Neural cell (in vitro differentiated cells): ENCODE results near the gene SNCA. TPM values are rescaled to one million over a fixed set of nuclear protein-coding genes. Genes with fewer than 3 reads are reported as not detected.

Source experiments
- H2AFZ ChIP-seq: fragments of 200-600, 300-800 bp; sonication (generic), shearing (Covaris generic); 2 replicates; pipeline ENCODE4 v1.6.0; 2014; ENCODE audit warnings: low read depth, mild to moderate bottlenecking, antibody characterized with exemption, low read length, moderate library complexity
- H3F3A ChIP-seq: fragments of 200-600 bp; shearing (Covaris generic); 2 replicates; pipeline ENCODE4 v1.6.1; 2016; ENCODE audit warnings: mild to moderate bottlenecking, moderate library complexity, mixed read lengths, antibody characterized with exemption, low read length; ENCODE audit not compliant: insufficient read depth, poor library complexity, severe bottlenecking
- H3K27ac ChIP-seq: fragments of 200-600, 300-800 bp; sonication (generic), shearing (Covaris generic); 2 replicates; pipeline ENCODE4 v1.5.1; 2014; ENCODE audit warnings: mild to moderate bottlenecking, low read length, moderate library complexity
- H3K27me3 ChIP-seq: fragments of 300-800, 200-600 bp; sonication (generic), shearing (Covaris generic); 2 replicates; pipeline ENCODE4 v1.6.0; 2014; ENCODE audit warnings: mild to moderate bottlenecking, low read depth, low read length, moderate library complexity; ENCODE audit not compliant: insufficient read depth
- H3K36me3 ChIP-seq: fragments of 300-800, 200-600 bp; sonication (generic), shearing (Covaris generic); 2 replicates; pipeline ENCODE4 v1.5.1; 2014; ENCODE audit warnings: mild to moderate bottlenecking, antibody characterized with exemption, low read length, moderate library complexity; ENCODE audit not compliant: insufficient read depth
- H3K4me2 ChIP-seq: fragments of 300-800, 200-600 bp; sonication (generic), shearing (Covaris generic); 2 replicates; pipeline ENCODE4 v1.6.0; 2014; ENCODE audit warnings: mild to moderate bottlenecking, low read length
- H3K4me3 ChIP-seq: fragments of 300-800, 200-600 bp; sonication (generic), shearing (Covaris generic); 2 replicates; pipeline ENCODE4 v1.5.1; 2014; ENCODE audit warnings: mild to moderate bottlenecking, low read length, moderate library complexity
- H3K79me2 ChIP-seq: fragments of 200-600 bp; shearing (Covaris generic); replicated peaks from 2 replicates; pipeline ENCODE4 v1.6.0; 2014; ENCODE audit warnings: mild to moderate bottlenecking, low read length, moderate library complexity; ENCODE audit not compliant: insufficient read depth
- H3K9ac ChIP-seq: fragments of 300-800, 200-600 bp; sonication (generic), shearing (Covaris generic); 2 replicates; pipeline ENCODE4 v1.6.1; 2016; ENCODE audit warnings: mild to moderate bottlenecking, low read length, mixed read lengths
- H3K9me2 ChIP-seq: fragments of 200-600 bp; shearing (Covaris generic); 2 replicates; pipeline ENCODE4 v1.6.1; 2016; ENCODE audit warnings: mild to moderate bottlenecking, low read length, mixed read lengths; ENCODE audit not compliant: insufficient read depth
- H3K9me3 ChIP-seq: fragments of 200-600, 300-800 bp; sonication (generic), shearing (Covaris generic); 2 replicates; pipeline ENCODE4 v1.6.1; 2016; ENCODE audit warnings: mild to moderate bottlenecking, mixed run types, low read length, moderate library complexity, mixed read lengths
- H4K20me1 ChIP-seq: fragments of 200-600 bp; shearing (Covaris generic); 2 replicates; pipeline ENCODE4 v1.6.1; 2016; ENCODE audit warnings: mild to moderate bottlenecking, mixed run types; ENCODE audit not compliant: insufficient read depth
- EP300 ChIP-seq: fragments of 450-650 bp; conservative IDR thresholded peaks from 2 replicates; pipeline ENCODE4 v1.6.1; 2014; ENCODE audit warnings: antibody characterized with exemption, mild to moderate bottlenecking, moderate library complexity; ENCODE audit not compliant: poor library complexity, severe bottlenecking
- EZH2 ChIP-seq: fragments of 200-600, 300-800 bp; shearing (Covaris generic), sonication (generic); IDR thresholded peaks from 2 replicates; pipeline ENCODE4 v1.6.1; 2014; ENCODE audit warnings: antibody characterized with exemption, low read length, borderline replicate concordance, mild to moderate bottlenecking; ENCODE audit not compliant: insufficient read depth, poor library complexity, severe bottlenecking
- MXI1 ChIP-seq: fragments of 450-650 bp; conservative IDR thresholded peaks from 2 replicates; pipeline ENCODE4 v1.6.1; 2014; ENCODE audit warnings: antibody characterized with exemption, mild to moderate bottlenecking; ENCODE audit not compliant: poor library complexity, severe bottlenecking
- POLR2AphosphoS5 ChIP-seq: IDR thresholded peaks from 2 replicates; pipeline ENCODE4 v1.6.1; 2012
- RAD21 ChIP-seq: fragments of 450-650 bp; conservative IDR thresholded peaks from 2 replicates; pipeline ENCODE4 v1.6.1; 2014; ENCODE audit warnings: antibody characterized with exemption, mild to moderate bottlenecking, moderate library complexity
- SMC3 ChIP-seq: fragments of 450-650 bp; conservative IDR thresholded peaks from 2 replicates; pipeline ENCODE4 v1.6.1; 2014; ENCODE audit warnings: antibody characterized with exemption, mild to moderate bottlenecking, moderate library complexity; ENCODE audit not compliant: poor library complexity
- TAF1 ChIP-seq: IDR thresholded peaks from 2 replicates; pipeline ENCODE4 v1.6.1; 2012; ENCODE audit warnings: low read depth
- polyA plus RNA-seq: library from polyadenylated mRNA; depleted of rRNA; stranded (reverse); fragments of >200 nt; gene quantifications from 2 replicates; pipeline ENCODE4 v1.2.3, GENCODE V29; 2014
- TF ChIP-seq, protein P1 (sequence below): IDR thresholded peaks from 2 replicates; pipeline ENCODE4 v1.6.1; 2012; ENCODE audit warnings: borderline replicate concordance
- TF ChIP-seq, protein P2 (sequence below): fragments of 450-650 bp; IDR thresholded peaks from 2 replicates; pipeline ENCODE4 v1.5.1; 2014; ENCODE audit warnings: antibody characterized with exemption, mild to moderate bottlenecking, moderate library complexity; ENCODE audit not compliant: poor library complexity, severe bottlenecking

Gene SNCA
- polyA plus RNA-seq, 1 donor from 2014 or later: 66.1 TPM

DNA sequence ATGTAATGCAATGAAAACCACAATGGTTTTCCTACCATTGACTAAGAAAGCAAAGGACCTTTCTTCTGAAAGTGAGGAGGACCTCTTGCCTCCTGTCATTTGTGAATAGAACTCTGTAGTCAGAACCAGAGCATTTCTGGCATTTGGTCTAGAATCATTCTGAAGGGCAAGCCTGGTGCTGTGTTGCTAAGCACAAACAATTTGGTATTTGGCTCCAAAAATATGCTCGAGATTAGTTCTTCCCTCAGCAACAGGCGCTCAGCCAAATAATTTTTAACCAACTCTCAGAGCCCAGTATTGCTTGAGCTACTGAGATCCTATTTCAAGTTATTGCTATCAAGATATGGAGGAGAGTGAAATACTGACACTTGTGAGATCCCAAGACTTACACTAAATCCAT is 71.0 kb downstream of the SNCA start:
- H4K20me1 ChIP-seq: no peaks in the 10 kb centered on the region
- H3K4me2 ChIP-seq: no peak overlapping the region
- H3K79me2 ChIP-seq: no peaks in the 10 kb centered on the region
- H3K4me3 ChIP-seq: no peak overlapping the region
- no peaks in the 10 kb centered on the region for H3K27me3 ChIP-seq
- H3K9ac ChIP-seq: no peak overlapping the region
- no peaks in the 10 kb centered on the region for H3F3A ChIP-seq
- H3K36me3 ChIP-seq: no peaks in the 10 kb centered on the region
- TF ChIP-seq RAD21: no peak
- TF ChIP-seq TAF1: no peak
- H3K9me2 ChIP-seq: no peaks in the 10 kb centered on the region
- H3K27ac ChIP-seq: no peak overlapping the region
- H3K9me3 ChIP-seq: no peaks in the 10 kb centered on the region
- H2AFZ ChIP-seq: no peak overlapping the region

- TF ChIP-seq SMC3 (no peak), RAD21 (no peak), TAF1 (no peak), POLR2AphosphoS5 (no peak), EP300 (no peak), EZH2 (no peak), MXI1 (no peak)
- TF ChIP-seq, protein P1, sequence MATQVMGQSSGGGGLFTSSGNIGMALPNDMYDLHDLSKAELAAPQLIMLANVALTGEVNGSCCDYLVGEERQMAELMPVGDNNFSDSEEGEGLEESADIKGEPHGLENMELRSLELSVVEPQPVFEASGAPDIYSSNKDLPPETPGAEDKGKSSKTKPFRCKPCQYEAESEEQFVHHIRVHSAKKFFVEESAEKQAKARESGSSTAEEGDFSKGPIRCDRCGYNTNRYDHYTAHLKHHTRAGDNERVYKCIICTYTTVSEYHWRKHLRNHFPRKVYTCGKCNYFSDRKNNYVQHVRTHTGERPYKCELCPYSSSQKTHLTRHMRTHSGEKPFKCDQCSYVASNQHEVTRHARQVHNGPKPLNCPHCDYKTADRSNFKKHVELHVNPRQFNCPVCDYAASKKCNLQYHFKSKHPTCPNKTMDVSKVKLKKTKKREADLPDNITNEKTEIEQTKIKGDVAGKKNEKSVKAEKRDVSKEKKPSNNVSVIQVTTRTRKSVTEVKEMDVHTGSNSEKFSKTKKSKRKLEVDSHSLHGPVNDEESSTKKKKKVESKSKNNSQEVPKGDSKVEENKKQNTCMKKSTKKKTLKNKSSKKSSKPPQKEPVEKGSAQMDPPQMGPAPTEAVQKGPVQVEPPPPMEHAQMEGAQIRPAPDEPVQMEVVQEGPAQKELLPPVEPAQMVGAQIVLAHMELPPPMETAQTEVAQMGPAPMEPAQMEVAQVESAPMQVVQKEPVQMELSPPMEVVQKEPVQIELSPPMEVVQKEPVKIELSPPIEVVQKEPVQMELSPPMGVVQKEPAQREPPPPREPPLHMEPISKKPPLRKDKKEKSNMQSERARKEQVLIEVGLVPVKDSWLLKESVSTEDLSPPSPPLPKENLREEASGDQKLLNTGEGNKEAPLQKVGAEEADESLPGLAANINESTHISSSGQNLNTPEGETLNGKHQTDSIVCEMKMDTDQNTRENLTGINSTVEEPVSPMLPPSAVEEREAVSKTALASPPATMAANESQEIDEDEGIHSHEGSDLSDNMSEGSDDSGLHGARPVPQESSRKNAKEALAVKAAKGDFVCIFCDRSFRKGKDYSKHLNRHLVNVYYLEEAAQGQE: no peak
- TF ChIP-seq, protein P2, sequence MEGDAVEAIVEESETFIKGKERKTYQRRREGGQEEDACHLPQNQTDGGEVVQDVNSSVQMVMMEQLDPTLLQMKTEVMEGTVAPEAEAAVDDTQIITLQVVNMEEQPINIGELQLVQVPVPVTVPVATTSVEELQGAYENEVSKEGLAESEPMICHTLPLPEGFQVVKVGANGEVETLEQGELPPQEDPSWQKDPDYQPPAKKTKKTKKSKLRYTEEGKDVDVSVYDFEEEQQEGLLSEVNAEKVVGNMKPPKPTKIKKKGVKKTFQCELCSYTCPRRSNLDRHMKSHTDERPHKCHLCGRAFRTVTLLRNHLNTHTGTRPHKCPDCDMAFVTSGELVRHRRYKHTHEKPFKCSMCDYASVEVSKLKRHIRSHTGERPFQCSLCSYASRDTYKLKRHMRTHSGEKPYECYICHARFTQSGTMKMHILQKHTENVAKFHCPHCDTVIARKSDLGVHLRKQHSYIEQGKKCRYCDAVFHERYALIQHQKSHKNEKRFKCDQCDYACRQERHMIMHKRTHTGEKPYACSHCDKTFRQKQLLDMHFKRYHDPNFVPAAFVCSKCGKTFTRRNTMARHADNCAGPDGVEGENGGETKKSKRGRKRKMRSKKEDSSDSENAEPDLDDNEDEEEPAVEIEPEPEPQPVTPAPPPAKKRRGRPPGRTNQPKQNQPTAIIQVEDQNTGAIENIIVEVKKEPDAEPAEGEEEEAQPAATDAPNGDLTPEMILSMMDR: no peak
- Histone ChIP-seq H3K4me3 (no peak overlapping the region), H2AFZ (no peak overlapping the region), H3K79me2 (no peaks in the 10 kb centered on the region), H3F3A (no peaks in the 10 kb centered on the region), H3K36me3 (no peaks in the 10 kb centered on the region), H3K9ac (no peak overlapping the region), H4K20me1 (no peaks in the 10 kb centered on the region), H3K4me2 (no peak overlapping the region), H3K9me3 (no peaks in the 10 kb centered on the region), H3K9me2 (no peaks in the 10 kb centered on the region), H3K27me3 (no peaks in the 10 kb centered on the region), H3K27ac (no peak overlapping the region)
Observed at GRCh38 chr4:89765528-89765927, 71.4 kb downstream of the SNCA start.

- H3K9me3 ChIP-seq: no peaks in the 10 kb centered on the region
- H3F3A ChIP-seq: no peaks in the 10 kb centered on the region
- no peak overlapping the region for H3K9ac ChIP-seq
- H3K79me2 ChIP-seq: no peaks in the 10 kb centered on the region
- H4K20me1 ChIP-seq: no peaks in the 10 kb centered on the region
- H3K27me3 ChIP-seq: no peaks in the 10 kb centered on the region
- no peak overlapping the region for H2AFZ ChIP-seq
- H3K27ac ChIP-seq: no peak overlapping the region
- H3K4me3 ChIP-seq: no peak overlapping the region
- no peaks in the 10 kb centered on the region for H3K9me2 ChIP-seq
- H3K36me3 ChIP-seq: no peaks in the 10 kb centered on the region
- TF ChIP-seq SMC3 (no peak), EZH2 (no peak), MXI1 (no peak), POLR2AphosphoS5 (no peak), EP300 (no peak), TAF1 (no peak), RAD21 (no peak)
- TF ChIP-seq, protein P1: no peak
- TF ChIP-seq, protein P2: no peak
- no peak overlapping the region for H3K4me2 ChIP-seq
Observed at GRCh38 chr4:89762311-89762710, 74.7 kb downstream of the SNCA start.
